GM23338 (cell line): ENCODE measurements around the gene ACOT8. TPM values are rescaled to one million over a fixed set of nuclear protein-coding genes. Genes with fewer than 3 reads are reported as not detected.

Experiments used
- ATAC-seq: fragments of 200-7000 bp; cut with Tn5 transposase; 3 replicates; pipeline ENCODE4 v1.9.1; 2020
- DNase-seq: peaks from one replicate; pipeline ENCODE4 v3.0.0-alpha.2; 2015; ENCODE audit warnings: low spot score
- H2AFZ ChIP-seq: fragments of 200-600 bp; sonication (generic); 2 replicates; pipeline ENCODE4 v1.8.0; 2016; ENCODE audit warnings: antibody characterized with exemption, mild to moderate bottlenecking, moderate library complexity
- H3F3A ChIP-seq: fragments of 200-600 bp; sonication (generic); replicated peaks from 2 replicates; pipeline ENCODE4 v1.8.0; 2017; ENCODE audit warnings: antibody characterized with exemption, mixed run types, low read depth
- H3K27ac ChIP-seq: fragments of 200-600 bp; sonication (generic); 2 replicates; pipeline ENCODE4 v1.6.1; 2016; ENCODE audit warnings: low read depth
- H3K27me3 ChIP-seq: fragments of 200-600 bp; sonication (generic); 2 replicates; pipeline ENCODE4 v1.8.0; 2016; ENCODE audit warnings: mild to moderate bottlenecking, mixed run types, moderate library complexity; ENCODE audit not compliant: insufficient read depth
- H3K36me3 ChIP-seq: fragments of 200-600 bp; sonication (generic); 2 replicates; pipeline ENCODE4 v1.8.0; 2016; ENCODE audit warnings: mild to moderate bottlenecking; ENCODE audit not compliant: insufficient read depth
- H3K4me1 ChIP-seq: fragments of 200-600 bp; sonication (generic); 2 replicates; pipeline ENCODE4 v1.8.0; 2016; ENCODE audit warnings: mild to moderate bottlenecking, moderate library complexity; ENCODE audit not compliant: insufficient read depth
- H3K4me2 ChIP-seq: fragments of 200-600 bp; sonication (generic); 2 replicates; pipeline ENCODE4 v1.7.1; 2017; ENCODE audit warnings: mixed run types
- H3K4me3 ChIP-seq: fragments of 200-600 bp; sonication (generic); 2 replicates; pipeline ENCODE4 v1.6.1; 2016; ENCODE audit warnings: mixed run types
- H3K79me2 ChIP-seq: fragments of 200-600 bp; sonication (generic); replicated peaks from 2 replicates; pipeline ENCODE4 v1.8.0; 2017; ENCODE audit warnings: mild to moderate bottlenecking; ENCODE audit not compliant: insufficient read depth
- H3K9me2 ChIP-seq: fragments of 200-600 bp; sonication (generic); 2 replicates; pipeline ENCODE4 v1.8.0; 2017; ENCODE audit not compliant: insufficient read depth
- H4K20me1 ChIP-seq: fragments of 200-600 bp; sonication (generic); replicated peaks from 2 replicates; pipeline ENCODE4 v1.8.0; 2017; ENCODE audit warnings: mild to moderate bottlenecking; ENCODE audit not compliant: insufficient read depth
- H3K27ac Mint-ChIP-seq: 2 replicates; pipeline ENCODE4 v1.8.0; 2020; ENCODE audit warnings: inconsistent platforms, mild to moderate bottlenecking, moderate library complexity, mixed read lengths
- H3K27me3 Mint-ChIP-seq: 3 replicates; pipeline ENCODE4 v1.8.0; 2022; ENCODE audit warnings: low read depth, mild to moderate bottlenecking, moderate library complexity, mixed read lengths, inconsistent platforms; ENCODE audit not compliant: insufficient read depth, poor library complexity
- H3K36me3 Mint-ChIP-seq: 3 replicates; pipeline ENCODE4 v1.8.0; 2021; ENCODE audit warnings: low read depth, mild to moderate bottlenecking, inconsistent platforms, moderate library complexity, mixed read lengths
- H3K4me1 Mint-ChIP-seq: 3 replicates; pipeline ENCODE4 v1.8.0; 2020; ENCODE audit warnings: mild to moderate bottlenecking, inconsistent platforms, mixed read lengths
- H3K4me3 Mint-ChIP-seq: 3 replicates; pipeline ENCODE4 v1.8.0; 2021; ENCODE audit warnings: moderate library complexity, mild to moderate bottlenecking, inconsistent platforms, mixed read lengths
- H3K9me3 Mint-ChIP-seq: 3 replicates; pipeline ENCODE4 v1.8.0; 2020; ENCODE audit warnings: moderate library complexity, mild to moderate bottlenecking, inconsistent platforms, mixed read lengths
- CREB1 ChIP-seq: fragments of 250-450 bp; sonication (Bioruptor Pico); IDR thresholded peaks from 2 replicates; pipeline ENCODE4 v1.5.0; 2020; ENCODE audit warnings: low read depth, mild to moderate bottlenecking, moderate library complexity
- ETS1 ChIP-seq: IDR thresholded peaks from 2 replicates; pipeline ENCODE4 v1.6.1; 2016; ENCODE audit warnings: antibody characterized with exemption
- EZH2 ChIP-seq: fragments of 200-600 bp; sonication (generic); IDR thresholded peaks from one replicate; pipeline ENCODE4 v1.8.0; 2017; ENCODE audit warnings: antibody characterized with exemption, mild to moderate bottlenecking, low read depth; ENCODE audit not compliant: unreplicated experiment
- POLR2AphosphoS5 ChIP-seq: IDR thresholded peaks from 2 replicates; pipeline ENCODE4 v1.6.1; 2016; ENCODE audit warnings: antibody characterized with exemption, low read depth
- REST ChIP-seq: IDR thresholded peaks from one replicate; pipeline ENCODE4 v1.6.1; 2018; ENCODE audit warnings: antibody characterized with exemption; ENCODE audit not compliant: unreplicated experiment
- STAT1 ChIP-seq: IDR thresholded peaks from one replicate; pipeline ENCODE4 v1.6.1; 2016; ENCODE audit warnings: antibody characterized with exemption; ENCODE audit not compliant: unreplicated experiment
- ZNF114 ChIP-seq: fragments of 250-450 bp; sonication (Bioruptor Pico); IDR thresholded peaks from 2 replicates; pipeline ENCODE4 v1.5.0; 2020; ENCODE audit warnings: mild to moderate bottlenecking, moderate library complexity
- ZNF331 ChIP-seq: fragments of 250-450 bp; sonication (Bioruptor Pico); IDR thresholded peaks from 2 replicates; pipeline ENCODE4 v1.5.0; 2020; ENCODE audit warnings: low read depth, mild to moderate bottlenecking, moderate library complexity
- ZNF462 ChIP-seq: fragments of 250-450 bp; sonication (Bioruptor Pico); IDR thresholded peaks from 2 replicates; pipeline ENCODE4 v1.5.0; 2020; ENCODE audit warnings: mild to moderate bottlenecking, moderate library complexity
- polyA plus RNA-seq: library from polyadenylated mRNA; unstranded; fragments of >200 nt; fragmentation: Nextera tagmentation; extraction: Ambion mirVana; gene quantifications from 2 replicates; pipeline ENCODE4 v1.2.1, GENCODE V29; 2016
- total RNA-seq: library from RNA; depleted of rRNA; stranded (reverse); fragments of >200 nt; shearing (Covaris generic); gene quantifications from 2 replicates; pipeline ENCODE4 v1.2.3, GENCODE V29; 2014

The ACOT8 gene
- total and polyA plus RNA-seq, 2 experiments from 2014 or later = 42.0 to 75.2 TPM

- Histone ChIP-seq H3K9me2 (no peaks in the 10 kb centered on the region), H3K27me3 (no peaks in the 10 kb centered on the region), H3K4me3 (peak overlapping the region; percentile 82), H3K36me3 (no peaks in the 10 kb centered on the region), H2AFZ (no peak overlapping the region), H3K79me2 (0 out of 2 replicates have a peak, but pooled peaks cover 3% of the 10 kb centered on the region), H3K4me1 (peaks cover 20% of the 10 kb centered on the region; the same call in 1 of the 2 replicates), H3K4me2 (peak overlapping the region; percentile 85), H3K27ac (no peak overlapping the region), H3F3A (peaks cover 15% of the 10 kb centered on the region), H4K20me1 (peaks cover 13% of the 10 kb centered on the region)
- ATAC-seq (no peak), DNase-seq (no peak)
- Mint-ChIP-seq H3K4me3 (peak overlapping the region; percentile 77), H3K9me3 (no peaks in the 10 kb centered on the region; the same call in 2 of the 3 replicates), H3K4me1 (peaks cover 12% of the 10 kb centered on the region), H3K36me3 (peaks cover 14% of the 10 kb centered on the region; the same call in 2 of the 3 replicates), H3K27ac (no peak overlapping the region), H3K27me3 (peaks cover 16% of the 10 kb centered on the region)
- no peak for TF ChIP-seq POLR2AphosphoS5
- TF ChIP-seq REST = no peak
- no peak for TF ChIP-seq CREB1
- no peak for TF ChIP-seq ZNF331 (CRISPR knock-in tag)
- no peak for TF ChIP-seq ZNF114 (CRISPR knock-in tag)
- TF ChIP-seq ETS1 = no peak
- TF ChIP-seq EZH2 = no peak
- no peak for TF ChIP-seq ZNF462
- no peak for TF ChIP-seq STAT1
These were observed 22.4 kb downstream of the ACOT8 start for GRCh38 chr20:45834797-45835161.
